Stimulated activated CD8-positive, alpha-beta memory T cell treated with anti-CD3 and anti-CD28 coated beads, Interleukin-15, amount 100 ng/mL, for 4 hours (primary cell): ENCODE data around the gene RBM38.

Experiments
- DNase-seq, 2 donors: peaks; one replicate each; pipeline ENCODE4 v3.0.0-alpha.2; 2020; ENCODE audit warnings: low read depth in 2 of 2

Gene RBM38

DNA sequence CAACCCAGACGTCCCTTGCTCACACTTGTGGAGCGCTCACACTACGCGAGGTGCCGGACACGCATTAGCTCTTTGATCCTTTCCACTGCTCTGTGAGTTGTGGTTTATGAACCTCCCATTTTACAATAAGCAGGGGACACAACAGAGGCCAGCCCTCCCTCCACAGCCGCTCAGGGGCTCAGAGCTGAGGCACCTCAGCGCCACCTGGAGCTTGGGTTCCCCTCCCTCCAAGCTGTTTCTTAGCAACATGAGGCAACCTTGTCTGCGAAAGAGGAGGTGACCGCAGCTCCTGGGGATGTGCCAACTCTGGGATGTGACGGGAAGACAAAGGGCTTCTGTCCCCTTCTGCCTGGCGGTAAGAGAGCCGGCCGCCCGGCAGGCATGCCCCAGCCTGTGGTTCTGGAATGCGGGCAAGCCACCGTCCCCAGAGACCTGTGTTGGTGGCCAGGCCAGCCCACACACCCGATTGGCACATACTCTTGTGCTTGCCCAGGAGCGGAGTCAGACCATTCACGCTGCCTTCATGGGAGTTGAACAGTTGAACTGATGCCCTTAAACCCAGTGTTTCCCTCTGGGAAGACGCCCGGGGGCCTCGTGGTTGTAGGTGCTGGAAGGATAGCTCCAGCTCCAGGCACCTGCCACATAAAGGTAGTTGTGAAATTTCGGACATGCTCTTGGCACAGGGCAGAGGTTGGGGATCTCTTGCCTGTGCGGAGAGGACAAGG is 44.5 kb downstream of the RBM38 start:
- DNase-seq, result no peak

DNA sequence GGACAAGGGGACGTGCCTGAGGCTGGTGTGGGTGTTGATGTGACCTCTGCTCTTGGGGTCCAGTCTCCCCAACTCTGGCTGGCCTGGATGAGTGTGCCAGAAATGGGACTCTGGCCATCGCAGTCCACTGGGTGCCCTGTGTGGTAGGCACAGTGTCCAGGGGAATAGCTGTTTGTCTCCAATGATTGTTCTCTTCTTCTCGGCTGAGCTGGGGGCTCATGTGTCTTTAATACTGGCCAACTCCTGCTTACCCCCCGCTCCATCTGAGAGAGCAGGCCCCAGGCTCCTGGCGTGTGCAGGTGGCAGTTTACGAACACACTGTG is 45.0 kb downstream of the RBM38 start:
- DNase-seq, result no peak

DNA sequence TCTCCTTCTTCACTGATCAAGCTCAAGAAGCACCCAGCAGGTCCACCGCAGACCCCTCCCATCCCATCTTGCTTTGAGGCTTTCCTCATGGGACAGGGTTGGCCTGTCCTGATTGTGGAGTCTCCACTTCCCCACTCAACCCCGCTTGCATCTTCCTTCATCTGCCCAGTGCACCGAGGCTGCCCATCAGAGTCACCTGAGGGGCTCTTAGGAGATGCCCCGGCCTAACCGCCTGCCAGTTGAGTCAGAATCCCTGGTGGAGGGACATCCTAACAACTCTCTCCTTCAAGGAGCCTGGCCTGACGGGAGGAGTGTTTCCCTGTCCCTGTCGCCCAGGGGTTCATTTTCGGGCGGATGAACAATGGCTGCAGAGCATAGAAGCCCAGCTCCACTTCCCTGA is 46.1 kb downstream of the RBM38 start:
- DNase-seq, result no peak

DNA sequence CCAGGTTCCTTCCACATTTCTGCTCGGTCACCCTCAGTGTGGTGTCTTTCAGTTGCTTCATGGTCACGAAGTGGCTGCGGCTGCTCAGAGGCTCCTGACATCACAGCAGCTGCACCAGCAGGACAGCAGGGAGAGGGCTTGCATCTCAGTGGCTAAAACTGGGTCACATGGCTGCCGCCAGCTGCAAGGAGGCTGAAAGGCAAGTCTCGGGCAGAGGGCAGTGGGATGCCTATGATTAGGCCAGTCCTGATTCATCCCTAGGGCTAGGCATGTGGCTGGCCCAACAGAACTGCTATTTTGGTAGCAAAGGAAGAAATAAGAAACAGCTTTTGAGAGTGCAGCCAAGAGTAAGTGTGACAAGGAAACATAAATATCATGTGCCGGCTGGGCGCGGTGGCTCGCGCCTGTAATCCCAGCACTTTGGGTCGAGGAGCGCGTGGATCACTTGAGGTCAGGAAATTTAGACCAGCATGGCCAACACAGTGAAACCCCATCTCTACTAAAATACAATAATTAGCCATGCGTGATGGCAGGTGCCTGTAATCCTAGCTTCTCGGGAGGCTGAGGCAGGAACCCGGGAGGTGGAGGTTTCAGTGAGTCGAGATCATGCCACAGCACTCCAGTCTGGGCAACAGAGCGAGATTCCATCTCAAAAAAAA is 46.6 kb downstream of the RBM38 start:
- DNase-seq, result no peak

DNA sequence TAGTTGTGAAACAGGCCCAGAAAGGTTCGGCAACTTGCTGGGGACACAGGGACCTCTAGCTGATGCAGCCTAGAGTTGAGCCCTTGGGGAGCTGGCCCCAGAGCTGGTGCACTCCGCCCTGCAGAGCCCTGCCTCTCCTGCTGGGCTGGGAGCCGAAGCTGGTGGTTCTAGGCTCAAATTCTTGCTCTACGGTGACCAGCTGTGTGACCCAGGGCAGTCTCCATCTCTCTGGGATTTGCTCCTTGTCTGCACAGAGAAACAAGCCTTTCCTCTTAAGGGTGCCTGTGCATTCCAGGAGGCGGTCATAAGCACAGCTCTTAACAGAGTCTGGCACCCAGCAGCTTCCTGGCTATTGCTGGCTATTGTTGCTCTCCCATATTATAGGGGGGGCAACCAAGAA is 47.4 kb downstream of the RBM38 start:
- DNase-seq, result no peak

DNA sequence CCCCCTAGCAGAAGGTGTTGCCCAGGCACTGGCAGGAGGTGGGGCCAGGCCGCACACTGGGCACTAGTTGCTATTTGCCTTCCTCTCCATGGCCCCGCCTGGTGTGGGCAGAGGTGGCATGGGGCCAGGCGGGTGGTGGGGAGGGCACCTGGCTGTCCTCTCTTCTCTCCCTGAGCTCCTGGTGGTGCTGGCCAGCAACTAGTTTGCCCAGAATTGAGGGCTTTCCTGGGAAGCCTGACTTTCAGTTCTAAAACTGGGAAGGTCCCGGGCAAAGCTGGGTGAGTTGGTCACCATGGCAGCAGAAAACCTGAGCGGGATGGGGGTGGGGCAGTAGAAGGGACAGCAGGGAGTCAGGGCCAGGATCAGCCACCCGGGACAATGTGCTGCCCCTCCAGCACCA is 48.2 kb downstream of the RBM38 start:
- no peak for DNase-seq

DNA sequence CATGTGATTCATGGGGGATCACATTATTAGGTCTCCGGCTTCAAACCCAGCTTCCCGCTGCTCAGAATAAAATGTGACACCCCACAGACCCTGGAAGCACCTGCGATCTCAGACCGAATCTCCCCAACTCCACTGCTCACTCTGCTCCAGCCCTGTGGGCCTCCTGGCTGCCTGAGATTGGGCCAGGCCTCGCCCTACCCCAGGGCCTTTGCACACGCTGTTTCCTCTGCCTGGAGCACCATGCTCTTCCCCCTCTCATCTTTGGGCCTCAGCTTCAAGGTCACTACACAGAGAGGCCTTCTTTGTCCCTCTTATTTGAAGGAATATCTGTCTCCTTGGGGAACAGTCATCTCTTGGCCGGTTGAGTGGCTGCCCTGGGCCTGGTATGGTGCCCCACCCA is 48.8 kb downstream of the RBM38 start:
- DNase-seq, result no peak

DNA sequence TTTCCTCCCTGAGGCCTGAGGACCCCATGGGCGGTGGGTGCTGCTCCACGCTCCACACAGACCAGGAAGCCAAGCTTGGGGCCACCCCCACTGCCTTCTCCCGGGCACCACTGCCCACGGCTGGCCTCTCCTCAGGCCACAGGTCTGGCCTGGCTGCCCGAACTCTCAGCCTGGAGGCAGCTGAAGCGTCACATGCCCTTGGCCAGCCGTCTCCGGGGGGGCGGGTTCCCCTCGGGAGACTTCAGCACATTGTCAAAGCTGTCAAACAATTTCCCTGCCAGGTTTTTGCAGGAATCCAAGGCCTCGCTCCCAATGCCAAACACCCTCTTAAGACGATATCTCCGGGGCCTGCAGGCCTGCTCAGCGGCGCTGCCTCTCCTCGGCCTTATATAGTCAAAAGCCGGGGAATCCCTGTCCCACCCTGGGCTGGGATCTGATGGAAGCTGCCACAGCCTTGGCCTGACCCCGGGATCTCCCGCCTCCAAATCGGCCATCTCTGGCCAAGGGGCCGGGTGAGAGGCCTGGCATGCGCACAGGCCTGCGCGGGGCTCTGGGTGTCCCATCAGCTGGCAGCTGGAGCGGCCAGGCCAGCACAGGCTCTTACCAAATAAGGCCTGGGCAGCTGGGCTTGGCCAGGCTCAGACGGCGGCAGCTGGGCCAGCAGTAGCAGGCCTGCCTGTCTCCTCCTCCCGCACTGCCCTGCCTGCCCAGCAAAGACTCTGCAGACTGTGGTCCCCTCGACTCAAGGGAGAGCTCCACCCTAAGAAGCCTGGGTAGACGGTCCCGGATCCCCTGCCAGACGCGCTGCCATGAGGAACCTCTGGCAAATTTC is 49.7 kb downstream of the RBM38 start:
- DNase-seq, result no peak

DNA sequence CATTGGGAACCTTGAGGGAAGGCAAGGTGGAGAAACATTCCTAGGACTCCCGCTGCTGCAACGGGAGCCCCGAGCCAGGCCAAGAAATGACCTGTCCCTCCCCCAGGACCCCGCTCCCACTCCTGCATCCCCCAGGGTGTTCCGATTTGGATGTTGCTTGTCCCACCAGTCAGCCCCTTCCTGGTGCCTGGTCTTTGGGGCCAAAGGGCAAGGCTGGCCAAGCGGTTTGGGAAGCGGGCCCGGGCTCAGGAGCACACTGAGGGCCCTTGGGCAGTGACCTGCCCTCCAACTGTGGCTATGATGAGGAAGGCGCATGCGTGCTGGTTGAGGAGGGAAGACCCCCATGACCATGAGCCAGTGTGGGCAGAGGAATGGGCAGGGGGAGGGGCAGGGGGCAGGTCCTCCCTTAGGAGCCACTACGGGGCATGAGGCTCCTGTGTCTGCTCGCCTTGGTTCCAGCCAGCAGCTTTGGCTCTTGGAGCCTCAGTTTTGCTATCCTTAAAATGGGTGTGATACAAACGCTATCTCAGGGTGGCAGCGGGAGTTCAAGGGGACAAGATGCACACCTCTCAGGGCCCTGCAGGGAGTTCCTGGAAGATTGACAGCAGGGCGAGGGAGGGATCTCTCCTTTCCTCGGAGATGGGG is 50.4 kb downstream of the RBM38 start:
- no peak for DNase-seq

DNA sequence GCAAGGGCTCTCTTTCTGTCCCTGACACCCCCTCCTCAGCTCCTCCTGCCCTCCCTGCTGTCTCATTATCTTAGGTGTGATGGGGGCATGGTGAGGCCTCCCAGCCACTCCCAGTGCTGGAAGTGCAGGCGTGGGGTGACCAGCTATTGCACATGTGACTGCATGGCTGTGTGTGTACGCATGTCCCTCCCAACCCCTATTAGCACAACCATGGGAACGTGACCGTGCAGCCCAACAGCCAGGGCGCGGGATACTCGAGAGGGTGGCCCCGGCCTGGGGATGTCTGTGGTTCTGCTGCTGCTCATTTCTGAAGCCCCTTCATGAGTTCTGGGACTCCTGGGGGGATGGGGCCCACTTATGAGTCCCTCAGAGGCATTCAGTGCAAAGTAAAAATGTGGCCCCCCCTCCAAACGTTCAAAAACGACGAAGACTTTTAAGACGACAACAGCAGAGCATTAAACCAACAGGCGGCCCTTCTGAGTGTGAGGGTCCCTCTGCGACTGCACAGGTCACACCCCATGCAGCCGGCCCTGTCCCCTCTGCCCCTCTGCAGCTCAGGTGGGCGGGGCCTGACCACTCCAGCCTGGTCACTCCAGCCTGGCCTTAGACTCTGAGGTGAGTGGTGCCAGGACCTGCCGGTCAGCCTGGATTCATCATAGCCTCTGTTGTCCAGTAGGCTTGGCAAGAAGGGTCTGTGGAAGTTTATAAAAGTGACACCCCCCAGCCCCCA is 51.1 kb downstream of the RBM38 start:
- no peak for DNase-seq

DNA sequence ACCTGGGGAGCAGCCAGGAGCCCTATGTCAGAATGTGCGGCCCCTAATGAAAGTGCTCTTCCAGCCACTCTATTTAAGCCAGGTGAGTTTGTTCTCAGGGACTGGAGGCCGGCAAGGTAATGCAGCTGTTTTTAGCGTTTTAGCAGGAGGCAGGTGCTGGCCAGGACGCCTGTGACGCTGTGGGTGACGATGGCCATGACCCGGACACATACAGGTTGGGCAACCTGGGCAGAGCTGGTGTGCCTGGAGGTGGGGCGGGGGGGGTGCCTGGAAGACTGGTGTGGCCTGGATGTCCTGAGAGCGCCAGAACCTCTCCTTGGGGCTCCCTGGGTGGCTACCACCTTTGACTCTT is 51.7 kb downstream of the RBM38 start:
- DNase-seq, result no peak

DNA sequence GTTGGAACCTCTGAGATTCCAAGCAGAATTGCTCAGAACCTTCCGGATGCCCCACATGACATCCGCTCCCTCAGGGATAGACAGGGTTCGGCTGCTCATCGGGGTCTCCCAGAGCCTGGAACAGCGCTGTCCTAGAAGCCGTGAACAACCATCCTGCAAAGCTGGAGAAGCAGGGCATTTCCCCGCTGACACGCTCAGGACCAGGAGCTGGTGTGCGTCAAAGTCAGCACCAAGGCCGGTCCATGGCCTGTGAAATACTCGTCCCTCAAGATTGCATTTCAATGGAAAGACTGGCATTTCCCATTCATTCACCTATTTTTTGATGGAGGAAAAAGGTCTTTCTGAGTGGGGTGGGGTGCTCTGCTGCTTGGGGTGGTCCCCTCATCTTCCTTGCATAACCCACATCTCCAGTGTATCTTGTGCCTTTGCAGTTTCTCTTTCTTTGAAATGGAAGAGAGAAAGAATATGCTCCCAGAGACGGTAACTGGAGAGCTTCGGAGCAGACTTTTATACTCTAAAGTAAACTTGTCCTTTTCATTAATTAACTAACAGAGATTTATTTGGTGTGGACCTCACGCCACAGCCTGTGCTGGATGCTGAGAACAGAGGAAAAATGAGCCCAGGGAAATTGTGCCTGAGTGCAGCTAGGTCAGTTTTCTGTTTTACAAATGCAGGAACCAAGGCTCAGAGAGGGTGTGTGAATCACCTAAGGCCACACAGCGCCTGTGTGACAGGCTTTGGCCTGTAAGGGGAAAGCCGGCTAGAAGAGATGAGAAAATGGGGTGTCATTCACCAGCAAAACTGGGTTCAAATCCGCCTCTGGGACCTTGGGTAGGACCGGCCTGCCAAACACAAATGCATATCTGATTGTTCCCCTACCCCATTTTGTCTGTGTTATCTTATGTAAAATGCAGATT is 52.4 kb downstream of the RBM38 start:
- DNase-seq, result no peak

DNA sequence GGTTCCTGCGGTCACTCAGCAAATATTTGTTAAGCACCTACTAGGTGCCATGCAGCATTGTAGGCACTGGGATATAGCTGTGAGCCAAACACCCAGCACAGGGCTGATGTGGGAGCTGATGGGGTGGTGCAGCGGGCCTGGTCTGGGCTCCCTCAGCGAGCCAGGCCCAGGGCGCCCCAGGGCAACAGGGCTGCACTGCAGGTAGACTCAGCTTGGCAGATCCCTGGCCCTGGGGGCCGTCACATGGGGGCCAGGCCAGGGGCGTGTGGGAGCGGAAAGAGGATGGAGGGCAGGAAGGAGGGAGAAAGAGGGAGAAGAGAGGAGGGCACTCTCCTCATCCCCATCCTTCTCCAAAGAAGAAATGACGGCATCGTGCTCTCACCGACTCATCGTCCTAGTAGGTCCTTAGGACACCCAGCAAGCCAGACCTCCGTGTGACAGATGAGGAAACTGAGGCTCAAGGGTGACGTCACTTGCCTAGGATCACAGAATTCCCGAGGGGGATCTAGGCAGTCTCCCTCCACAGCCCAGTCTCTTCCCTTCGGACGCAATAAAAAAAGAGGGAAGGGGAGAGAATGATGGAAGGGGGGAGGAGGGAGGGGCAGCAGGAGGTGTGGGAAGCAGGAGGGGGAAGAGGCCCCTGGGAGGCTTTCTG is 53.3 kb downstream of the RBM38 start:
- no peak for DNase-seq

DNA sequence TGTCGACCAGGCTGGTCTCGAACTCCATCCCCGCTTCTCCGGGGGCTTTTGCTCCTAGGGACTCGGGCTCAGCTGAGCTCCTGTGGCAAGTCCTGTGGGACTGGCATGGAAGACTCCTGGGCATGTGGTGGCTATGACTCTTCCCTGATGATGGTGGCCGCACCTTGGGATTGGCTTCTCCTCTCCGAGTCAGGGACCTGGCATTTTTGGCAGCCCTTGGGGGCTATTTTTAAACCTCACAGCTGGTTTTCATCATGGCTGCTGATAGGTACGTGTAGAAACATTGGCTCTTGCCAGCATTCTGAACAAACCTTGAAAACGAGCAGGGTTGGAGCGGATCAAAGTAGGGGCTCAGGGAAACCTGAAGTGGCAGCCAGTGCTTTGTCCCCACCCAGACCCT is 54.1 kb downstream of the RBM38 start:
- DNase-seq, result no peak

DNA sequence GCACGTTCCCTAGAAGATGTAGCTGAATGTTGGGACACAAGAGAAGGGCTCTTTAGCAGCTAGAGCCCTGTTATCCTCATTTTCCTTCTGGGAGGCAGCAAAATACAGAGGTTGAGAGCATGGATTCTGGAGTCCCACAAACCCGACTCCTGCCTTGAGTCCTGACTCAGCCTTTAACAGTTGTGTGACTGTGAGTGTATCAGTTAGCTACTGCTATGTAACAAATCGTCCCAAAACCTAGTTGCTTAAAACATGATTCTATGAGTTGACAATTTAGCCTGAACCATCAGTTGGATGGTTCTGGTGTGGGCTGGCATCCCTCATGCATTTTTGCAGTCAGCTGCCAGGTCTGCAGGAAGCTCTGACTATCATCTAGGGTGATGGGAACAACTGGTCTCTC is 54.6 kb downstream of the RBM38 start:
- DNase-seq, result no peak

DNA sequence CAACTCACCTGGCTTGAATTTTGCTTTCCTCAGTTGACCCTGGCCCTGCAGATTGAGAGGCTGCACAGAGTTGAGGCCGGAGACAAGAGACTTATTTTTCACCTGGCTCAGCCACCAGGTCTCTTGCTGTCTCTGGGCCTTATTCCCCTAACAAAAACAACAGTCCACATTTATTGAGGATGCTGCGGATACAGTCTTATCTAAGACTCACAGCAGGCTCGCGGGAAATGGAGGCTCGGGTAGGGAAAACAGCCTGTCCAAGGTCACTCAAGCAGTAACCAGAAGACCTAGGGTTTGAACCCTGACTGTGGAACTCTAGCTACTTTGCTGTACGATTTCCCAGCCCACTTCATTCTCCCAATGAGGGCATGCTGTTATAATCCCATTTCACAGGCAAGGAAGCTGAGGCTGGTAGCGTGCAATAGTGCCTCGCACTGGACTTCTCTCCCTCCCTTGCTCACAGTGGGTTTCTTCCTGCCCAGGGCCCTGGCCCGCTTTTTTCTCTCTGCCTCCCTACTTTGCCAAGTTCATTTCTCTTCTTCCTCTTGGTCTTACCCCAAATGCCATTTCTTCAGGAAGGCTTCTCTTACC is 57.7 kb downstream of the RBM38 start:
- no peak for DNase-seq

DNA sequence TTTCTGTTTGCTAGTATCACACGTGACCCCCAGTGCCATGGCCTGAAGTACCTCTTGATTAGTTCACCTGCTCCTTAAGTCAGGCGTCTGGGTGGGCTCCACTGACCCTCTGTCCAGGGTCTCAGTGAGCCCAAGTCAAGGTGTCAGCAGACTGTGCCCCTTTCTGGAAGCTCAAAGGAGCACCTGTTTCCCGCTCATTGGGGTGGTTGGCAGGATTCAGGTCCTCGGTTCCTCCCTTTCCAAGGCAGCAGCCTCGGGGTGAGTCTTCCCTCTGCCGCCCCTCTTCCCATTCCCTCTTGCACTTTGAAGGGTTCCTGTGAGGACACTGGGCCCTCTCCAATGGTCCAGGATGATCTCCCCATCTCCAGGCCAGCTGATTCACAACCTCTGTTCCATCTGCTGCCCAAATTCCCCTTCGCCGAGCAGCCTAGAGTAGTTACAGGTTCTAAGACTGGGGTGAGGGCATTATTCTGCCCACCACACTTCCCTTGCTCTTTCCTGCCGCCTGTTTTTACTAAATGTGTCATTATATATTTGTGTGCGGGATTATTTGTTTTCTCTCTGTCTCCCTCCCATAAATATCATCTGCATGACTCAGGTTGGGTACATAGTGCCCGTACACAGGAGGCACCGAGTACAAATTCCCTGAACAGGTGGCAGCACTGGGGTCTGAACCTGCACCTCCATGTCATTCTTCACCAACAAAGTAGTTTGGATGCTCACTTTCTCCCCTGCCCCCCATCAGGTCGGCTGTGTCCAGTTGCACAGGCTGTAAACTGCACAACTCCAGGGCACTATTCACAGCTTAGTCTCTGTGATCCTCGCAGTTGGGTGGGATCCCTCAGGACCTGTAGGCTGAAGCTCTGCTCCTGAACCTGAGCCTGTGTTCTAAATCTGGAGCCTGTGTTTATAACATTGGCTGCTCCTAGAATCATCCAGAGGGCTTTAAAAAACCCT is 58.5 kb downstream of the RBM38 start:
- no peak for DNase-seq

DNA sequence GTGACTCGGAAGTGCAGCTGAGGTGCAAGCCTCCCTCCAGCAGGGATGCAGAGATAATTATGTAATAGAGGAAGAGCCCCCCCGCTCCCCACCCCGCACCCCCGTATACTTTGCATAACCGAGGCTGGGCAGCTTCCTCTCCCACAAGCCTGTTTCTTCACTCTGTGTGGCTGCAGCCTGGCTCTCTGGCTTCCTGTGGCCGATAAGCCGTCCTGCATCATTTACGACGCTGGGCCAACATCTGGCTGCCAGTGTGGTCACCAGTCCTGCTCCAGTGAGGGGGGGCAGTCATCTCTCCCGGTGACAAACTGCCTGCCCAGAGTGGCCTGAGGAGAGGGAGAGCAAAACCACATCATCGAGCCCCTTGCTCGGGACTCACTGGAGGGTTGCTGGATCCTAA is 59.2 kb downstream of the RBM38 start:
- no peak for DNase-seq

DNA sequence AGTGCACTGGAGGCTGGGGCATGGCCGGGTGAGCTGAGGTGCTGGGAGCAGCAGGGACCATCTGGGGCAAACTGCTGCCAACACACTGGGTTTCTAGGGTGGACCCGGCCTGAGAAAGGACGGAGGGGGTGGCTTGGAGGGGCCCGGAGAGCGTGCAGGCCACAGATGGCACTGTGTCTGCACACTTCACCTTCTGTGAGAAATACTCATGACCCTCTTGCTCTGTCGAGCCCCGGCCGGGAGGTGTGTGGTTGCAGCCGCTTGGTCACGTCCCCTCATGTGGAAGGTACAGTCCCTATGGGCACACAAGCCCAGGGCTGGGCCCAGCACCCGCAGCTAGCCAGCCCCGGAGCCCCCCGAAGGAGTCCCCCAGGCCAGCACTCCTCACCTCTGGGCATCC is 59.7 kb downstream of the RBM38 start:
- DNase-seq, result no peak
